Muscle layer of duodenum (tissue), 2 donors: ENCODE measurements around the gene LRRC51.
A peak's percentile ranks its signal among the peaks of the same experiment; 100 is the strongest.

Source experiments
- H3K27ac ChIP-seq: one replicate; pipeline ENCODE4 v1.7.0; 2013; ENCODE audit warnings: mild to moderate bottlenecking, low read length
- H3K27me3 ChIP-seq: one replicate; pipeline ENCODE4 v1.7.0; 2013; ENCODE audit warnings: low read depth, mild to moderate bottlenecking, control low read depth, low read length
- H3K36me3 ChIP-seq, 2 donors: one replicate each; pipeline ENCODE4 v1.7.0; 2013; ENCODE audit warnings: low read length in 2 of 2, control low read depth in 1 of 2, mild to moderate bottlenecking in 1 of 2; ENCODE audit not compliant: insufficient read depth in 2 of 2, control insufficient read depth in 1 of 2
- H3K4me1 ChIP-seq, 2 donors: one replicate each; pipeline ENCODE4 v1.7.0; 2013; ENCODE audit warnings: low read length in 2 of 2, mild to moderate bottlenecking in 2 of 2, control low read depth in 1 of 2, moderate library complexity in 1 of 2; ENCODE audit not compliant: insufficient read depth in 2 of 2, control insufficient read depth in 1 of 2
- H3K4me3 ChIP-seq, 2 donors: one replicate each; pipeline ENCODE4 v1.7.0; 2013; ENCODE audit warnings: low read length in 2 of 2, low read depth in 1 of 2, mild to moderate bottlenecking in 1 of 2
- H3K9me3 ChIP-seq, 2 donors: one replicate each; pipeline ENCODE4 v1.7.0; 2013; ENCODE audit warnings: low read length in 2 of 2, control low read depth in 1 of 2, mild to moderate bottlenecking in 1 of 2; ENCODE audit not compliant: control insufficient read depth in 1 of 2
- donor health status: healthy.

Gene LRRC51

GRCh38 chr11:72045849-72046248, 34.8 kb upstream of the LRRC51 start:
- H3K4me1 ChIP-seq, result peaks cover 10 to 23% of the 10 kb centered on the region in 2 donors
- no peaks in the 10 kb centered on the region for H3K27me3 ChIP-seq
- H3K4me3 ChIP-seq, result no peak overlapping the region
- H3K27ac ChIP-seq, result no peak overlapping the region
- peaks cover 0 to 5% of the 10 kb centered on the region in 2 donors for H3K36me3 ChIP-seq
- no peaks in the 10 kb centered on the region for H3K9me3 ChIP-seq

- peaks cover 3 to 8% of the 10 kb centered on the region in 2 donors for H3K4me1 ChIP-seq
- H3K9me3 ChIP-seq, result no peaks in the 10 kb centered on the region
- no peak overlapping the region for H3K4me3 ChIP-seq
- H3K36me3 ChIP-seq, result no peaks in the 10 kb centered on the region
- no peak overlapping the region for H3K27ac ChIP-seq
- no peaks in the 10 kb centered on the region for H3K27me3 ChIP-seq
Measured at GRCh38 chr11:72048766-72049460, 31.7 kb upstream of the LRRC51 start.

- no peaks in the 10 kb centered on the region for H3K27me3 ChIP-seq
- no peak overlapping the region for H3K27ac ChIP-seq
- no peaks in the 10 kb centered on the region for H3K36me3 ChIP-seq
- no peaks in the 10 kb centered on the region for H3K9me3 ChIP-seq
- H3K4me1 ChIP-seq, result no peaks in the 10 kb centered on the region
- no peak overlapping the region for H3K4me3 ChIP-seq
Measured at GRCh38 chr11:72058416-72059034, 22.1 kb upstream of the LRRC51 start.

- Histone ChIP-seq H3K9me3 (no peaks in the 10 kb centered on the region), H3K36me3 (no peaks in the 10 kb centered on the region)
Measured at GRCh38 chr11:72061739-72062396, 18.8 kb upstream of the LRRC51 start.

GRCh38 chr11:72066855-72067254, 13.8 kb upstream of the LRRC51 start:
- peaks cover 20 to 25% of the 10 kb centered on the region in 2 donors for H3K4me1 ChIP-seq
- peak overlapping the region; percentile 1 for H3K27ac ChIP-seq
- no peak overlapping the region for H3K4me3 ChIP-seq
- no peaks in the 10 kb centered on the region for H3K36me3 ChIP-seq
- H3K9me3 ChIP-seq, result no peaks in the 10 kb centered on the region
- H3K27me3 ChIP-seq, result no peaks in the 10 kb centered on the region

More at GRCh38 chr11:72061739-72062396, 18.8 kb upstream of the LRRC51 start:
- Histone ChIP-seq H3K27ac (no peak overlapping the region), H3K4me1 (peaks cover 0 to 6% of the 10 kb centered on the region in 2 donors), H3K27me3 (no peaks in the 10 kb centered on the region), H3K4me3 (no peak overlapping the region)

- no peaks in the 10 kb centered on the region for H3K27me3 ChIP-seq
- H3K36me3 ChIP-seq, result no peaks in the 10 kb centered on the region
- no peak overlapping the region for H3K27ac ChIP-seq
- H3K9me3 ChIP-seq, result no peaks in the 10 kb centered on the region
- peaks cover 23 to 28% of the 10 kb centered on the region in 2 donors for H3K4me1 ChIP-seq
- no peak overlapping the region for H3K4me3 ChIP-seq
Measured at GRCh38 chr11:72067266-72067665, 13.4 kb upstream of the LRRC51 start.

GRCh38 chr11:72067676-72068075, 13.0 kb upstream of the LRRC51 start:
- no peak overlapping the region for H3K4me3 ChIP-seq

GRCh38 chr11:72069200-72069599, 11.4 kb upstream of the LRRC51 start:
- Histone ChIP-seq H3K4me1 (peaks cover 26 to 28% of the 10 kb centered on the region in 2 donors), H3K36me3 (no peaks in the 10 kb centered on the region), H3K9me3 (no peaks in the 10 kb centered on the region), H3K4me3 (peak overlapping the region; percentile 1 to 40), H3K27ac (peak overlapping the region; percentile 92), H3K27me3 (no peaks in the 10 kb centered on the region)

More at GRCh38 chr11:72067676-72068075, 13.0 kb upstream of the LRRC51 start:
- H3K4me1 ChIP-seq, result peaks cover 26 to 28% of the 10 kb centered on the region in 2 donors
- H3K27me3 ChIP-seq, result no peaks in the 10 kb centered on the region
- H3K36me3 ChIP-seq, result no peaks in the 10 kb centered on the region
- no peak overlapping the region for H3K27ac ChIP-seq
- H3K9me3 ChIP-seq, result no peaks in the 10 kb centered on the region

- no peaks in the 10 kb centered on the region for H3K9me3 ChIP-seq
- no peaks in the 10 kb centered on the region for H3K36me3 ChIP-seq
- H3K4me3 ChIP-seq, result peak overlapping the region; percentile 1 to 40
- peak overlapping the region; percentile 92 for H3K27ac ChIP-seq
- H3K4me1 ChIP-seq, result peaks cover 26 to 28% of the 10 kb centered on the region in 2 donors
- no peaks in the 10 kb centered on the region for H3K27me3 ChIP-seq
Measured at GRCh38 chr11:72069787-72070251, 10.8 kb upstream of the LRRC51 start.

- Histone ChIP-seq H3K9me3 (no peaks in the 10 kb centered on the region), H3K27ac (peak overlapping the region; percentile 92), H3K4me1 (peaks cover 26 to 32% of the 10 kb centered on the region in 2 donors), H3K27me3 (no peaks in the 10 kb centered on the region), H3K4me3 (no peak overlapping the region), H3K36me3 (no peaks in the 10 kb centered on the region)
Measured at GRCh38 chr11:72070491-72070890, 10.2 kb upstream of the LRRC51 start.

- Histone ChIP-seq H3K4me3 (no peak overlapping the region), H3K4me1 (peaks cover 26% of the 10 kb centered on the region in 2 donors), H3K27me3 (no peaks in the 10 kb centered on the region), H3K27ac (peak overlapping the region; percentile 19), H3K9me3 (no peaks in the 10 kb centered on the region), H3K36me3 (no peaks in the 10 kb centered on the region)
Measured at GRCh38 chr11:72072348-72072747, 8.3 kb upstream of the LRRC51 start.
